HepG2 (cell line): ENCODE results near the gene STK32B.

ENCODE experiments used
- GABPB1 ChIP-seq: IDR thresholded peaks from 2 replicates; pipeline ENCODE4 v1.6.1; 2016; ENCODE audit warnings: mild to moderate bottlenecking, missing genetic modification reagents, moderate library complexity, missing compliant biosample characterization
- HMG20A ChIP-seq: IDR thresholded peaks from 2 replicates; pipeline ENCODE4 v1.6.1; 2016; ENCODE audit warnings: borderline replicate concordance
- JUN ChIP-seq: sonication (generic); formaldehyde crosslinking; IDR thresholded peaks from 2 replicates; pipeline ENCODE4 v1.4.0; 2020; ENCODE audit warnings: mild to moderate bottlenecking, missing genetic modification reagents
- MTERF4 ChIP-seq: sonication (generic); formaldehyde crosslinking; IDR thresholded peaks from 2 replicates; pipeline ENCODE4 v1.8.0; 2023; ENCODE audit warnings: mild to moderate bottlenecking, missing genetic modification reagents
- NFYB ChIP-seq: sonication (generic); formaldehyde crosslinking; IDR thresholded peaks from 2 replicates; pipeline ENCODE4 v1.4.0; 2020; ENCODE audit warnings: missing genetic modification reagents
- POLR2AphosphoS5 ChIP-seq: IDR thresholded peaks from 2 replicates; pipeline ENCODE4 v1.6.1; 2012; ENCODE audit warnings: low read depth, low read length
- SMC3 ChIP-seq: IDR thresholded peaks from 2 replicates; pipeline ENCODE4 v1.6.1; 2011; ENCODE audit warnings: low read length, improper control_type of control experiment
- ZHX1 ChIP-seq: sonication (generic); formaldehyde crosslinking; IDR thresholded peaks from 2 replicates; pipeline ENCODE4 v1.8.1; 2022; ENCODE audit warnings: low read depth, mild to moderate bottlenecking, missing genetic modification reagents
- ZNF572 ChIP-seq: sonication (generic); formaldehyde crosslinking; IDR thresholded peaks from 2 replicates; pipeline ENCODE4 v1.5.1; 2020; ENCODE audit warnings: mild to moderate bottlenecking, missing genetic modification reagents

GRCh38 chr4:5510504-5510903, 459.2 kb downstream of the STK32B start:
- no peak for TF ChIP-seq GABPB1 (CRISPR knock-in tag)
- TF ChIP-seq MTERF4 (CRISPR knock-in tag) = no peak
- TF ChIP-seq NFYB (CRISPR knock-in tag) = no peak
- no peak for TF ChIP-seq POLR2AphosphoS5
- TF ChIP-seq ZNF572 (CRISPR knock-in tag) = no peak
- TF ChIP-seq ZHX1 (CRISPR knock-in tag) = no peak
- no peak for TF ChIP-seq HMG20A (CRISPR knock-in tag)
- TF ChIP-seq JUN (CRISPR knock-in tag) = no peak
- no peak for TF ChIP-seq SMC3
